Superior temporal gyrus (tissue), 1 donor: ENCODE data around the gene TEAD3.
A peak's percentile ranks its signal among the peaks of the same experiment; 100 is the strongest.
"Not testable (repeated sequence)": the region's sequence is repeated elsewhere in the genome, so short reads cannot be mapped to it uniquely, and the experiment has no call there.

ENCODE experiments used
- DNase-seq: peaks from one replicate; pipeline ENCODE4 v3.0.0-alpha.2; 2016; ENCODE audit errors: extremely low spot score

TEAD3 gene

GRCh38 chr6:35451354-35452182 lies 45.3 kb downstream of the TEAD3 start:
- peak; percentile 28 for DNase-seq

GRCh38 chr6:35449287-35449881 lies 47.5 kb downstream of the TEAD3 start:
- DNase-seq, result peak; percentile 96

- DNase-seq, result peak; percentile 11
Observed at GRCh38 chr6:35448191-35448590, 48.7 kb downstream of the TEAD3 start.

GRCh38 chr6:35445691-35446090 lies 51.2 kb downstream of the TEAD3 start:
- DNase-seq, result no peak

- no peak for DNase-seq
Observed at GRCh38 chr6:35443341-35444030, 53.4 kb downstream of the TEAD3 start.

GRCh38 chr6:35442693-35443092 lies 54.2 kb downstream of the TEAD3 start:
- no peak for DNase-seq

GRCh38 chr6:35441642-35442041 lies 55.2 kb downstream of the TEAD3 start:
- no peak for DNase-seq

- no peak for DNase-seq
Observed at GRCh38 chr6:35441205-35441604, 55.7 kb downstream of the TEAD3 start.

- no peak for DNase-seq
Observed at GRCh38 chr6:35439308-35439707, 57.6 kb downstream of the TEAD3 start.

GRCh38 chr6:35438378-35439065 lies 58.4 kb downstream of the TEAD3 start:
- DNase-seq, result not testable (repeated sequence)

GRCh38 chr6:35436071-35436857 lies 60.6 kb downstream of the TEAD3 start:
- DNase-seq, result no peak

- DNase-seq, result no peak
Observed at GRCh38 chr6:35435074-35435837, 61.6 kb downstream of the TEAD3 start.

- DNase-seq, result not testable (repeated sequence)
Observed at GRCh38 chr6:35432702-35433101, 64.2 kb downstream of the TEAD3 start.

GRCh38 chr6:35432291-35432690 lies 64.6 kb downstream of the TEAD3 start:
- DNase-seq, result no peak

- no peak for DNase-seq
Observed at GRCh38 chr6:35429463-35429862, 67.4 kb downstream of the TEAD3 start.

GRCh38 chr6:35428421-35429149 lies 68.3 kb downstream of the TEAD3 start:
- no peak for DNase-seq

- DNase-seq, result no peak
Observed at GRCh38 chr6:35427851-35428321, 69.0 kb downstream of the TEAD3 start.

GRCh38 chr6:35427435-35427834 lies 69.4 kb downstream of the TEAD3 start:
- no peak for DNase-seq

GRCh38 chr6:35426074-35426473 lies 70.8 kb downstream of the TEAD3 start:
- DNase-seq, result no peak

- DNase-seq, result no peak
Observed at GRCh38 chr6:35425284-35425683, 71.6 kb downstream of the TEAD3 start.
